ENCODE results near the gene ACBD4.

ACBD4 gene

GRCh38 chr17:45125509-45125908, 10.0 kb upstream of the ACBD4 start:
- no peak for DNase-seq (ENCODE audit: low read depth)
- TF ChIP-seq, protein P1, sequence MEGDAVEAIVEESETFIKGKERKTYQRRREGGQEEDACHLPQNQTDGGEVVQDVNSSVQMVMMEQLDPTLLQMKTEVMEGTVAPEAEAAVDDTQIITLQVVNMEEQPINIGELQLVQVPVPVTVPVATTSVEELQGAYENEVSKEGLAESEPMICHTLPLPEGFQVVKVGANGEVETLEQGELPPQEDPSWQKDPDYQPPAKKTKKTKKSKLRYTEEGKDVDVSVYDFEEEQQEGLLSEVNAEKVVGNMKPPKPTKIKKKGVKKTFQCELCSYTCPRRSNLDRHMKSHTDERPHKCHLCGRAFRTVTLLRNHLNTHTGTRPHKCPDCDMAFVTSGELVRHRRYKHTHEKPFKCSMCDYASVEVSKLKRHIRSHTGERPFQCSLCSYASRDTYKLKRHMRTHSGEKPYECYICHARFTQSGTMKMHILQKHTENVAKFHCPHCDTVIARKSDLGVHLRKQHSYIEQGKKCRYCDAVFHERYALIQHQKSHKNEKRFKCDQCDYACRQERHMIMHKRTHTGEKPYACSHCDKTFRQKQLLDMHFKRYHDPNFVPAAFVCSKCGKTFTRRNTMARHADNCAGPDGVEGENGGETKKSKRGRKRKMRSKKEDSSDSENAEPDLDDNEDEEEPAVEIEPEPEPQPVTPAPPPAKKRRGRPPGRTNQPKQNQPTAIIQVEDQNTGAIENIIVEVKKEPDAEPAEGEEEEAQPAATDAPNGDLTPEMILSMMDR (IDR thresholded peaks at IDR 0.05; ENCODE audit: control insufficient read depth, extremely low read depth, insufficient read depth) = no peak
- H3K4me3 ChIP-seq (ENCODE audit: low read depth, low read length) = no peak overlapping the region

GRCh38 chr17:45127207-45127547, 8.3 kb upstream of the ACBD4 start:
- TF ChIP-seq, protein P1 (IDR thresholded peaks at IDR 0.05; ENCODE audit: control insufficient read depth, extremely low read depth, insufficient read depth) = no peak
- no peak for DNase-seq (ENCODE audit: low read depth)
- H3K4me3 ChIP-seq (ENCODE audit: low read depth, low read length) = no peak overlapping the region

- TF ChIP-seq, protein P1 (IDR thresholded peaks at IDR 0.05; ENCODE audit: control insufficient read depth, extremely low read depth, insufficient read depth) = no peak
- DNase-seq (ENCODE audit: low read depth) = no peak
- H3K4me3 ChIP-seq (ENCODE audit: low read depth, low read length) = no peak overlapping the region
Measured at GRCh38 chr17:45127548-45128300, 7.8 kb upstream of the ACBD4 start.

GRCh38 chr17:45128331-45128730, 7.2 kb upstream of the ACBD4 start:
- TF ChIP-seq, protein P1 (IDR thresholded peaks at IDR 0.05; ENCODE audit: control insufficient read depth, extremely low read depth, insufficient read depth) = no peak
- no peak overlapping the region for H3K4me3 ChIP-seq (ENCODE audit: low read depth, low read length)
- no peak for DNase-seq (ENCODE audit: low read depth)

GRCh38 chr17:45128989-45129388, 6.5 kb upstream of the ACBD4 start:
- no peak overlapping the region for H3K4me3 ChIP-seq (ENCODE audit: low read depth, low read length)
- TF ChIP-seq, protein P1 (IDR thresholded peaks at IDR 0.05; ENCODE audit: control insufficient read depth, extremely low read depth, insufficient read depth) = no peak
- no peak for DNase-seq (ENCODE audit: low read depth)

GRCh38 chr17:45129426-45129939, 6.0 kb upstream of the ACBD4 start:
- DNase-seq (ENCODE audit: low read depth) = no peak
- TF ChIP-seq, protein P1 (IDR thresholded peaks at IDR 0.05; ENCODE audit: control insufficient read depth, extremely low read depth, insufficient read depth) = no peak
- no peak overlapping the region for H3K4me3 ChIP-seq (ENCODE audit: low read depth, low read length)
